A549 treated with CpdA at 1 μM for 4 hours (cell line): ENCODE measurements around the gene SPEF1. TPM values are rescaled to one million over a fixed set of nuclear protein-coding genes. Genes with fewer than 3 reads are reported as not detected.

Experiments
- total RNA-seq: library from RNA; stranded (reverse); fragments of 200-300 nt; extraction: Qiagen RNA extraction; gene quantifications from 5 replicates; pipeline ENCODE4 v1.2.3, GENCODE V29; 2022; ENCODE audit warnings: low read depth

Gene SPEF1
- total RNA-seq: 1.4 to 2.1 TPM (median 1.9 TPM) in 5 replicates

GRCh38 chr20:3781153-3781910 is at the start of gene SPEF1:
Gene SPEF1 (minus strand): TSS chr20:3781448. CDS start chr20:3781287, 161 bp downstream.

GRCh38 chr20:3820048-3820900 is 39.0 kb upstream of the SPEF1 start, which contains the start of gene AP5S1:
Gene AP5S1 (plus strand): TSS chr20:3820547. CDS start chr20:3822118, 1,571 bp downstream.

GRCh38 chr20:3795511-3796468 is 14.5 kb upstream of the SPEF1 start, which contains the start of gene CDC25B:
Gene CDC25B (plus strand): TSS chr20:3796310. CDS start chr20:3796532, 222 bp downstream.

GRCh38 chr20:3786665-3787323 is 5.5 kb upstream of the SPEF1 start, which contains the start of gene CENPB:
Gene CENPB (minus strand): TSS chr20:3786740. CDS start chr20:3786483, 257 bp downstream.

GRCh38 chr20:3767427-3768341 is 13.6 kb downstream of the SPEF1 start, which contains the start of gene ADISSP:
Gene ADISSP (minus strand): TSS chr20:3767753. CDS start chr20:3760100, 7,653 bp downstream.

GRCh38 chr20:3732327-3733118 is 48.7 kb downstream of the SPEF1 start, which contains the start of gene HSPA12B:
Gene HSPA12B (plus strand): TSS chr20:3732685. CDS start chr20:3738675, 5,990 bp downstream.

Other genes starting within 250 kb of the SPEF1 start
- not detected in 5 replicates for gene GFRA4, start 118.0 kb downstream of the SPEF1 start, total RNA-seq
- gene ADAM33, start 99.4 kb downstream of the SPEF1 start, total RNA-seq: 0.05 to 0.06 TPM in 2 of 5 replicates, not detected in the others
- 0.01 to 0.02 TPM in 2 of 5 replicates, not detected in the others for gene SIGLEC1, start 68.8 kb downstream of the SPEF1 start, total RNA-seq
- gene HSPA12B, start 48.8 kb downstream of the SPEF1 start, total RNA-seq: 0.17 to 0.52 TPM (median 0.47 TPM) in 5 replicates
- gene ADISSP, start 13.7 kb downstream of the SPEF1 start, total RNA-seq: 99.4 to 165 TPM (median 148 TPM) in 5 replicates
- gene CENPB, start 5.3 kb upstream of the SPEF1 start, total RNA-seq: 84.4 to 117 TPM (median 115 TPM) in 5 replicates
- 182 to 216 TPM (median 205 TPM) in 5 replicates for gene CDC25B, start 14.9 kb upstream of the SPEF1 start, total RNA-seq
- gene AP5S1, start 39.1 kb upstream of the SPEF1 start, total RNA-seq: 16.3 to 19.6 TPM (median 18.4 TPM) in 5 replicates
- gene MAVS, start 65.4 kb upstream of the SPEF1 start, total RNA-seq: 18.2 to 25.5 TPM (median 21.9 TPM) in 5 replicates
- 51.9 to 59.5 TPM (median 53.8 TPM) in 5 replicates for gene PANK2, start 107.9 kb upstream of the SPEF1 start, total RNA-seq
- gene RNF24, start 234.1 kb upstream of the SPEF1 start, total RNA-seq: 12.4 to 14.9 TPM (median 13.2 TPM) in 5 replicates